Esophagus squamous epithelium (tissue), 5 donors: ENCODE results near the gene UROS. TPM values are rescaled to one million over a fixed set of nuclear protein-coding genes. Genes with fewer than 3 reads are reported as not detected.

ENCODE experiments used
- DNase-seq: peaks from one replicate; lab custom pipeline; 2025; lab: John Stamatoyannopoulos, UW
- H3K27ac ChIP-seq, 4 donors: fragments of 200-600 bp; sonication (generic); one replicate each; pipeline ENCODE4 v1.5.1; 2016 to 2019; ENCODE audit warnings: mild to moderate bottlenecking in 1 of 4
- H3K27me3 ChIP-seq, 4 donors: fragments of 200-600 bp; sonication (generic); 1 replicate in 3 of 4; 2 replicates in 1 of 4; pipeline versions ENCODE4 v1.5.1 to v1.6.0; 2017 to 2021; ENCODE audit warnings: antibody characterized with exemption in 1 of 4
- H3K36me3 ChIP-seq, 3 donors: fragments of 200-600 bp; sonication (generic); one replicate each; pipeline ENCODE4 v1.5.1; 2016 to 2019
- H3K4me1 ChIP-seq, 3 donors: fragments of 200-600 bp; sonication (generic); one replicate each; pipeline ENCODE4 v1.5.1; 2017 to 2019
- H3K4me3 ChIP-seq, 4 donors: fragments of 200-600 bp; sonication (generic); 1 replicate in 3 of 4; 2 replicates in 1 of 4; pipeline ENCODE4 v1.5.1; 2016 to 2019; ENCODE audit warnings: mild to moderate bottlenecking in 2 of 4, moderate library complexity in 1 of 4
- H3K9me3 ChIP-seq, 3 donors: fragments of 200-600 bp; sonication (generic); one replicate each; pipeline ENCODE4 v1.5.1; 2016 to 2019
- POLR2A ChIP-seq, 4 donors: fragments of 450-650 bp; IDR thresholded peaks; one replicate each; pipeline ENCODE4 v1.6.1; 2017; ENCODE audit warnings: antibody characterized with exemption in 4 of 4, mild to moderate bottlenecking in 4 of 4, moderate library complexity in 3 of 4
- WGBS, 2 donors: methylation state at CpG; one replicate each; pipeline ENCODE4 v1.1.5; 2018; 5-methylcytosine and 5-hydroxymethylcytosine counted together
- intact Hi-C: fragments of 100-400 bp; cut with DNase I; formaldehyde crosslinking; loops from one replicate; pipeline ENCODE4 v1.15.0; 2022
- total RNA-seq, 4 donors: library from RNA; depleted of rRNA; stranded (reverse); fragments of >200 nt; gene quantifications; one replicate each; pipeline ENCODE4 v1.1.0, GENCODE V29; 2016
- TF ChIP-seq, protein P1 (sequence below), 6 experiments: fragments of 450-650 bp in 4 of 6; fragments of 200-600 bp in 2 of 6; sonication (generic) in 2 of 6; IDR thresholded peaks; one replicate each; pipeline ENCODE4 v1.5.1; 2016 to 2019; ENCODE audit warnings: antibody characterized with exemption in 6 of 6, mild to moderate bottlenecking in 4 of 6, moderate library complexity in 4 of 6
- donor health status: DM: yes; HTN: yes; CAD: no.

Gene UROS
- total RNA-seq, 4 donors from 2014 or later: 17.5 to 40.7 (median 23.8) TPM

DNA sequence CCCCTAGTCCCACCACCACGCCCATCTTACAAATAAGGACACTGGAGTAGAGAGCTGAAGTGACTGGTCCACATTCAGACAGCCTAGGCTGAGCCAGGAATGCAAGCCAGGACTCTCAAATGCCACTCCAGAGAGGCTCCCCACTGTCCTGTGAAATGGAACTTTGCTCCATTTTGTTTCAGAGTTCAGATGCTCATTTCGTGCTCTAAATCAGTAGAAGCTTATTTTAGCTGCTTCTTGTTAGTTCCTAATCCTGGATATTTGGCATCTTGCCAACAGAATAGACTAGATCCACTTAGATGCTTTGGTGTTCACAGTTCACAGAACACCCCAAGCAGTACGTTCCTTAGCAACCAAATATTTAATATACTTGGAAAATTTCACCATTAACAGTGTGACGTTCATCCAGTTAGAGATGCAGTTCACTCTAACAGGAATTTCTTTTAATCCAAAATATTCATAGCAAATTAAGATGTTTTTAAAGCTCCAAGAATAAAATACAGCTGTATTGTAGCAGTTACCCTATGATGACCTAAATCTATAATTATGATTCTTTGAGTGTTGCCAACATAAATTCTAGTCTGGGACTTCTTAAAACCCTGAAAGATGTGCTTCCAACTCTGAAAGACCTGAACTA is 54.7 kb downstream of the UROS start:
- DNase-seq: no peak
- intact Hi-C loops: no loop called here

DNA sequence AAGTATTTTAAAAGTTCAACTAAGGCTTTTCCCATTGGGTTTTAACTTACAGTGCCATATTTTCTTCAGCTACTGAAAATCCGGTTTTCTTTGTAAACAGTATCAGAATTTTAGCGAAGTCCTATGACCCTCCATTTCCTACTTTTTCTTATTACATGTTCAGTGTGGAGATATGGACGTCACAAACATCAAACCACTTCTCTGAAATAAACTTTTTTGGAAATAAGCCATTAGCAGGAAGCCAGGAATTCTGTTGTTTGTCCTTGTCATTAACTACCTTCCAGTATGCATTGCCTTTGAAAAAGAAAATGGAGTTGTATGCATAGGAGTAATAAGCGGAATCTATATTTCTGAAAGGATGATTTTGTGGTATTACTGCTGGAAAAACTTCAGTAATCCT is 56.5 kb downstream of the UROS start:
- Histone ChIP-seq H3K27me3 (no peaks in the 10 kb centered on the region), H3K4me1 (no peaks in the 10 kb centered on the region), H3K27ac (no peak overlapping the region), H3K4me3 (no peak overlapping the region), H3K9me3 (no peaks in the 10 kb centered on the region), H3K36me3 (peaks cover 5 to 72% (median 14%) of the 10 kb centered on the region in 3 donors)
- WGBS, 2 donors: 88 to 90% methylated on average over 4 of the region's 4 CpGs
- TF ChIP-seq, protein P1, sequence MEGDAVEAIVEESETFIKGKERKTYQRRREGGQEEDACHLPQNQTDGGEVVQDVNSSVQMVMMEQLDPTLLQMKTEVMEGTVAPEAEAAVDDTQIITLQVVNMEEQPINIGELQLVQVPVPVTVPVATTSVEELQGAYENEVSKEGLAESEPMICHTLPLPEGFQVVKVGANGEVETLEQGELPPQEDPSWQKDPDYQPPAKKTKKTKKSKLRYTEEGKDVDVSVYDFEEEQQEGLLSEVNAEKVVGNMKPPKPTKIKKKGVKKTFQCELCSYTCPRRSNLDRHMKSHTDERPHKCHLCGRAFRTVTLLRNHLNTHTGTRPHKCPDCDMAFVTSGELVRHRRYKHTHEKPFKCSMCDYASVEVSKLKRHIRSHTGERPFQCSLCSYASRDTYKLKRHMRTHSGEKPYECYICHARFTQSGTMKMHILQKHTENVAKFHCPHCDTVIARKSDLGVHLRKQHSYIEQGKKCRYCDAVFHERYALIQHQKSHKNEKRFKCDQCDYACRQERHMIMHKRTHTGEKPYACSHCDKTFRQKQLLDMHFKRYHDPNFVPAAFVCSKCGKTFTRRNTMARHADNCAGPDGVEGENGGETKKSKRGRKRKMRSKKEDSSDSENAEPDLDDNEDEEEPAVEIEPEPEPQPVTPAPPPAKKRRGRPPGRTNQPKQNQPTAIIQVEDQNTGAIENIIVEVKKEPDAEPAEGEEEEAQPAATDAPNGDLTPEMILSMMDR (IDR thresholded peaks at IDR 0.05): no peak
- TF ChIP-seq POLR2A (IDR thresholded peaks at IDR 0.05): no peak
- intact Hi-C loops: no loop called here
- no peak for DNase-seq

More for the DNA sequence above, 54.7 kb downstream of the UROS start:
- Histone ChIP-seq H3K9me3 (no peaks in the 10 kb centered on the region), H3K4me1 (no peaks in the 10 kb centered on the region), H3K27me3 (peaks cover 0 to under 1% (median 0%) of the 10 kb centered on the region in 4 donors), H3K4me3 (no peak overlapping the region), H3K27ac (peak overlapping the region in 2 of 4 donors; percentile 18 to 31), H3K36me3 (peaks cover 2 to 53% (median 9%) of the 10 kb centered on the region in 3 donors)
- no peak for TF ChIP-seq POLR2A (IDR thresholded peaks at IDR 0.05)
- 55 to 58% methylated on average over 4 of the region's 4 CpGs for WGBS, 2 donors

DNA sequence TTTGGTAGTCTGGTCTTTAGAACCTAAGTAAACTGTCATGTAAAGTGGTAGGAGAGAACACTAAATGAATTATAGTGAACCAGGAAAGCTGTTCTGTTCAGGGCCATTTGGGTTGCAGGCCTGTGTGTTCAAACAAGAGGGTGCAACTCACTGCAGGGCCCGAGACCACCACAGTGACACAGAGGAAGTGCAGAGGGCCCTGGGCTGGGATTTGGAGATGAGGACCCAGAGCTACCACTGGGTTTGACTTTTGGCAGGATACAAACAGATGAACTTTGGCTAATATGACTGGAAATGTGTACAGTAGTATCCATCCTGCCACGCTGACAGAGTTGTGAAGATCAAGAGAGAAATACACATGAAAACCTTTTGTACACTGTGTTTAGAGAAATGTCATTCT is 57.2 kb downstream of the UROS start:
- no peak for DNase-seq
- no peaks in the 10 kb centered on the region for H3K4me1 ChIP-seq
- H3K4me3 ChIP-seq: no peak overlapping the region
- WGBS, 2 donors: 79 to 100% methylated on average over 2 of the region's 2 CpGs
- no peaks in the 10 kb centered on the region for H3K9me3 ChIP-seq
- intact Hi-C loops: no loop called here
- TF ChIP-seq POLR2A (IDR thresholded peaks at IDR 0.05): no peak
- TF ChIP-seq, protein P1 (IDR thresholded peaks at IDR 0.05): no peak
- H3K27ac ChIP-seq: no peak overlapping the region
- peaks cover 5 to 78% (median 14%) of the 10 kb centered on the region in 3 donors for H3K36me3 ChIP-seq
- no peaks in the 10 kb centered on the region for H3K27me3 ChIP-seq

DNA sequence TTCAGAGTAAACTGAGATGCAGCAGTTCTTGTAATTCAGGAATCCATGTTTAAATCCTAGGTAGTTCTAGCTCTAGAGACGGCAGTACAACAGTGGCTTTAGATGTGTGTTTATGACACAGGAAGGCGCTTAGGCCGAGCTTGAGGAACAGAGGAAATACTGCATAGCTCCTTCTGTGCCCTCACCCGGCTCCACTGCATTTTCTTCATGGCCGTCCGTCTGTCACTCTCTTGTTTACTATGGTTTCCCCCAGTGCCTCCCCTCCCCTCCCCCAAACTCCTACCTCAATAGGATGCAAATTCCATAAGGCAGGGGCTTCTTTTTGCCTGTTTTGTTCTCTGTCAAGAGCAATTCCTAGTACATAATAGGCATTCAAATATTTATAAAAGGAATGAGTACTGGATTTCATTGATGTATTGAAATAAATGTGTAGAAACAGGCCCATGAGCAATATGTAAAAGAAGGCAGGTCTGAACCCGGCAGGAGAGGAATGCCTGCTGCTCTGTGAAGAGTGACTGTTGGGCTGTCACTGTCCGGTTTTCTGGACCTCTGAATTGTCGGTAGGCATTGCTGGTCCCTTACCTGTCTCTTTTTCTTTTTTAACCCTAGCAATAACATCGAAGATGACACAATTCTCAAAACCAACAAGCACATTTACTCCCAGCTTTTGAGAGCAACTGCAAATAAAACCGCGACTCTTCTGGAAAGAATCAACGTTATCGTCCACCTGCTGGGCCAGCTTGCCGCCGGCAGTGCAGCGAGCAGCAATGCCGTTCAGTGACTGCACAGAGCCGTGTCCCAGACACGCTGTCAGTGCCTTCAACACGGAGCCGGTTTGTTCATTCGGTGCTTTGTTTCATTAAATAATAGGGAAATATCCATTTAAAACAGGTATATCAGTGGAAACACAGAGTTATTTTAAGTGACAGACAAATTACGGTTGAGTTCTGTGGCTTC is 60.1 kb downstream of the UROS start:
- H3K27me3 ChIP-seq: no peaks in the 10 kb centered on the region
- no peak for DNase-seq
- H3K4me3 ChIP-seq: no peak overlapping the region
- TF ChIP-seq POLR2A (IDR thresholded peaks at IDR 0.05): no peak
- TF ChIP-seq, protein P1 (IDR thresholded peaks at IDR 0.05): no peak
- WGBS, 2 donors: 76 to 83% methylated on average over 24 of the region's 24 CpGs
- no peak overlapping the region for H3K27ac ChIP-seq
- no peaks in the 10 kb centered on the region for H3K9me3 ChIP-seq
- H3K36me3 ChIP-seq: peaks cover 14 to 98% (median 21%) of the 10 kb centered on the region in 3 donors
- no peaks in the 10 kb centered on the region for H3K4me1 ChIP-seq
- intact Hi-C loops: no loop called here

DNA sequence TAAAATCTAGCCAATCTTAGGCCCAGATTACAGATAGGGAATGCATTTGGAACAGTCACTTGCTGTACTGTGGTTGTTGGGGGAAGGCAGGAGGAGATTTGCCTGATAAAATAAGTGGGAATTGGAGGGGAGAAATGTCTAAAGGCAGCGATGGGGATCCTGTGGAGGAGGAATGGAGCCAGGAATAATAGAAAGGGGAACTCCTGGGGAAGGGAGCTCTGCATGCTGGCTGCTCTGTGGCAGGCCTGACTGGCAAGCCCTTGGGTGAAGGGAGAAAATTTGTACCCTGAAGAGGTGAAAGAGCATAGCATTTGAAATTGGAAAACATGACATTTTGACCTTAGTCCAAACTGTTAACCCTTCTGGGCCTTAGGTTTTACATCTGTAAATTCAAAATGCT is 61.1 kb downstream of the UROS start:
- H3K4me1 ChIP-seq: no peaks in the 10 kb centered on the region
- H3K27ac ChIP-seq: no peak overlapping the region
- H3K36me3 ChIP-seq: peaks cover 14 to 99% (median 21%) of the 10 kb centered on the region in 3 donors
- H3K27me3 ChIP-seq: no peaks in the 10 kb centered on the region
- TF ChIP-seq, protein P1 (IDR thresholded peaks at IDR 0.05): no peak
- TF ChIP-seq POLR2A (IDR thresholded peaks at IDR 0.05): no peak
- intact Hi-C loops: no loop called here
- H3K9me3 ChIP-seq: no peaks in the 10 kb centered on the region
- no peak overlapping the region for H3K4me3 ChIP-seq
- WGBS, 2 donors: 52 to 56% methylated on average over 1 of the region's 1 CpG
- no peak for DNase-seq
